HG02571 (cell line): ENCODE measurements around the gene DMRTA1.
"Not testable (repeated sequence)": the region's sequence is repeated elsewhere in the genome, so short reads cannot be mapped to it uniquely, and the experiment has no call there.

Experiments used
- ATAC-seq: cut with Tn5 transposase; IDR thresholded peaks from one replicate; pipeline ENCODE4 v1.9.1; 2021; ENCODE audit warnings: mild to moderate bottlenecking, moderate library complexity; ENCODE audit not compliant: unreplicated experiment

DMRTA1 gene

GRCh38 chr9:22455181-22455580 lies 8.6 kb downstream of the DMRTA1 start:
- ATAC-seq: no peak

- ATAC-seq: no peak
These were observed 10.8 kb downstream of the DMRTA1 start for GRCh38 chr9:22457448-22457847.

- no peak for ATAC-seq
These were observed 16.6 kb downstream of the DMRTA1 start for GRCh38 chr9:22463205-22463604.

GRCh38 chr9:22469928-22470544 lies 23.4 kb downstream of the DMRTA1 start:
- ATAC-seq: no peak

GRCh38 chr9:22481566-22481965 lies 34.9 kb downstream of the DMRTA1 start:
- no peak for ATAC-seq

GRCh38 chr9:22483528-22484070 lies 37.0 kb downstream of the DMRTA1 start:
- no peak for ATAC-seq

- not testable (repeated sequence) for ATAC-seq
These were observed 49.6 kb downstream of the DMRTA1 start for GRCh38 chr9:22496197-22496596.
